HL-60 (cell line): ENCODE data around the gene TJP2.

Experiments used
- DNase-seq, 2 experiments: peaks; one replicate each; pipeline ENCODE4 v3.0.0-alpha.2; 2010 to 2020; ENCODE audit warnings: low read depth in 1 of 2, low spot score in 1 of 2
- H3K27ac ChIP-seq: fragments of 250-450 bp; sonication (Bioruptor Pico); replicated peaks from 2 replicates; pipeline ENCODE4 v1.5.1; 2020; ENCODE audit warnings: mild to moderate bottlenecking, moderate library complexity
- H3K27me3 ChIP-seq: fragments of 250-450 bp; sonication (Bioruptor Pico); 2 replicates; pipeline ENCODE4 v1.5.1; 2021; ENCODE audit warnings: mild to moderate bottlenecking, moderate library complexity; ENCODE audit not compliant: insufficient read depth, poor library complexity, severe bottlenecking
- H3K4me3 ChIP-seq: replicated peaks from 2 replicates; pipeline ENCODE4 v1.5.1; 2011; ENCODE audit warnings: mild to moderate bottlenecking, control low read depth, low read length; ENCODE audit not compliant: insufficient read depth
- GABPA ChIP-seq: IDR thresholded peaks from 2 replicates; pipeline ENCODE4 v1.6.1; 2012; ENCODE audit warnings: low read depth
- POLR2AphosphoS5 ChIP-seq: IDR thresholded peaks from 2 replicates; pipeline ENCODE4 v1.6.1; 2012; ENCODE audit warnings: low read depth
- SPI1 ChIP-seq: IDR thresholded peaks from 2 replicates; pipeline ENCODE4 v1.6.1; 2012; ENCODE audit warnings: low read depth, mild to moderate bottlenecking, borderline replicate concordance
- TF ChIP-seq, protein P1 (sequence below): IDR thresholded peaks from one replicate; pipeline ENCODE4 v1.5.1; 2011; ENCODE audit warnings: low read length, control low read depth, inconsistent platforms; ENCODE audit not compliant: insufficient read depth
- TF ChIP-seq, protein P2 (sequence below): IDR thresholded peaks from 2 replicates; pipeline ENCODE4 v1.6.1; 2012; ENCODE audit warnings: low read depth; ENCODE audit not compliant: insufficient replicate concordance

The TJP2 gene

DNA sequence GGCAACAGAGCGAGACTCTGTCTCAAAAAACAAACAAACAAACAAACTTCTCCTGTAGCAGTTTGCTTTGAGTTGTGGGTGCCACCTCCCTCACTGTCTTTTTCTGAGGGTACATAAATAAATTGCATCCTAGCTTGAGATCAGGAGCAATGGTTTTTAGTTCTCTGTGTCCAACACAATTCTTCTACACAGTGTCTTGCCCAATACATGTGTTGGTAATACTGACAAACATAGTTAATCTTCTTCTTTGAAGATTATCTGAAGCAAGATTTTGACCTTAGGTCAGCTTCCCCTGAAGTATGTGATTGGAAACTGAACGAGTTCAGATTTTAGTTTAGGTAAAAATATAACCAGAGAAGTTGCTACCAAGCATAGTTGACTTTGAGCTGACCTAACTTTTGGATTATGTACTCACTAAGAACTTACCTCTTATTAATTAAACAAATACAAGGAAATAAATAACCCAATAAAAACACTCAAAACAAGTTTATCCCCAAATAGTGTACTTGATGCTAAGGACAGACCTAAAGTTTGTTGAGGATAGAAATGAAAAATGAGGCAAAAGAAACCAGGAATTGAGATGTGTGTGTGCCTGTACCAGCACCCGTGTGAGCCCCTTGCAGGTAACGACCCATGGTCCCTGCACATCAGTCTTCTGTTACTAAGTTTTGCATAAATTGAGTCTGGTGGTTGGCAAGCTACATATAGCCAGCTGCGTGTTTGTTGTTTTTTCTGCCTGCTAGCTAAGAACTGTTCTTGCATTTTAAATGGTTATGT, 16.2 kb downstream of the TJP2 start:
- Histone ChIP-seq H3K27ac (no peak overlapping the region), H3K27me3 (no peaks in the 10 kb centered on the region), H3K4me3 (no peak overlapping the region)
- TF ChIP-seq SPI1, result no peak
- TF ChIP-seq, protein P1, sequence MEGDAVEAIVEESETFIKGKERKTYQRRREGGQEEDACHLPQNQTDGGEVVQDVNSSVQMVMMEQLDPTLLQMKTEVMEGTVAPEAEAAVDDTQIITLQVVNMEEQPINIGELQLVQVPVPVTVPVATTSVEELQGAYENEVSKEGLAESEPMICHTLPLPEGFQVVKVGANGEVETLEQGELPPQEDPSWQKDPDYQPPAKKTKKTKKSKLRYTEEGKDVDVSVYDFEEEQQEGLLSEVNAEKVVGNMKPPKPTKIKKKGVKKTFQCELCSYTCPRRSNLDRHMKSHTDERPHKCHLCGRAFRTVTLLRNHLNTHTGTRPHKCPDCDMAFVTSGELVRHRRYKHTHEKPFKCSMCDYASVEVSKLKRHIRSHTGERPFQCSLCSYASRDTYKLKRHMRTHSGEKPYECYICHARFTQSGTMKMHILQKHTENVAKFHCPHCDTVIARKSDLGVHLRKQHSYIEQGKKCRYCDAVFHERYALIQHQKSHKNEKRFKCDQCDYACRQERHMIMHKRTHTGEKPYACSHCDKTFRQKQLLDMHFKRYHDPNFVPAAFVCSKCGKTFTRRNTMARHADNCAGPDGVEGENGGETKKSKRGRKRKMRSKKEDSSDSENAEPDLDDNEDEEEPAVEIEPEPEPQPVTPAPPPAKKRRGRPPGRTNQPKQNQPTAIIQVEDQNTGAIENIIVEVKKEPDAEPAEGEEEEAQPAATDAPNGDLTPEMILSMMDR, result no peak
- TF ChIP-seq, protein P2, sequence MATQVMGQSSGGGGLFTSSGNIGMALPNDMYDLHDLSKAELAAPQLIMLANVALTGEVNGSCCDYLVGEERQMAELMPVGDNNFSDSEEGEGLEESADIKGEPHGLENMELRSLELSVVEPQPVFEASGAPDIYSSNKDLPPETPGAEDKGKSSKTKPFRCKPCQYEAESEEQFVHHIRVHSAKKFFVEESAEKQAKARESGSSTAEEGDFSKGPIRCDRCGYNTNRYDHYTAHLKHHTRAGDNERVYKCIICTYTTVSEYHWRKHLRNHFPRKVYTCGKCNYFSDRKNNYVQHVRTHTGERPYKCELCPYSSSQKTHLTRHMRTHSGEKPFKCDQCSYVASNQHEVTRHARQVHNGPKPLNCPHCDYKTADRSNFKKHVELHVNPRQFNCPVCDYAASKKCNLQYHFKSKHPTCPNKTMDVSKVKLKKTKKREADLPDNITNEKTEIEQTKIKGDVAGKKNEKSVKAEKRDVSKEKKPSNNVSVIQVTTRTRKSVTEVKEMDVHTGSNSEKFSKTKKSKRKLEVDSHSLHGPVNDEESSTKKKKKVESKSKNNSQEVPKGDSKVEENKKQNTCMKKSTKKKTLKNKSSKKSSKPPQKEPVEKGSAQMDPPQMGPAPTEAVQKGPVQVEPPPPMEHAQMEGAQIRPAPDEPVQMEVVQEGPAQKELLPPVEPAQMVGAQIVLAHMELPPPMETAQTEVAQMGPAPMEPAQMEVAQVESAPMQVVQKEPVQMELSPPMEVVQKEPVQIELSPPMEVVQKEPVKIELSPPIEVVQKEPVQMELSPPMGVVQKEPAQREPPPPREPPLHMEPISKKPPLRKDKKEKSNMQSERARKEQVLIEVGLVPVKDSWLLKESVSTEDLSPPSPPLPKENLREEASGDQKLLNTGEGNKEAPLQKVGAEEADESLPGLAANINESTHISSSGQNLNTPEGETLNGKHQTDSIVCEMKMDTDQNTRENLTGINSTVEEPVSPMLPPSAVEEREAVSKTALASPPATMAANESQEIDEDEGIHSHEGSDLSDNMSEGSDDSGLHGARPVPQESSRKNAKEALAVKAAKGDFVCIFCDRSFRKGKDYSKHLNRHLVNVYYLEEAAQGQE, result no peak
- no peak for TF ChIP-seq POLR2AphosphoS5
- TF ChIP-seq GABPA, result no peak
- DNase-seq, result no peak

DNA sequence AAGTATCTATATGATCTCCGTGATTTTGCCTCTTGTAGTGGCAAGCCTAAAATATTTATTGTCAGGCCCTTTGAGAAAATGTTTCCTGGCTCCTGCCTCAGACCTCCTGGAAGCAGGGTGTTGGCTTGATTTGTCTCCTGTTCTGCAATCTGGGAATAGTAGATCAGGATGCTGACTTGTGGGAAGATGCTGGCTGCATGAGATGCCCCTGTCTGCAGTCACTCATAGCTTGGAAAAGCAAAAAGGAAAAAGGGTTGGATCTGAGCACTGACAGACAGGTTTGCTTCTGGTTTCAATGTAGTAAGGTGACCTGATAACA, 16.7 kb downstream of the TJP2 start:
- no peak for DNase-seq
- no peak for TF ChIP-seq GABPA
- TF ChIP-seq, protein P1, result no peak
- TF ChIP-seq, protein P2, result no peak
- no peak for TF ChIP-seq SPI1
- TF ChIP-seq POLR2AphosphoS5, result no peak
- Histone ChIP-seq H3K4me3 (no peak overlapping the region), H3K27me3 (no peaks in the 10 kb centered on the region), H3K27ac (no peak overlapping the region)

DNA sequence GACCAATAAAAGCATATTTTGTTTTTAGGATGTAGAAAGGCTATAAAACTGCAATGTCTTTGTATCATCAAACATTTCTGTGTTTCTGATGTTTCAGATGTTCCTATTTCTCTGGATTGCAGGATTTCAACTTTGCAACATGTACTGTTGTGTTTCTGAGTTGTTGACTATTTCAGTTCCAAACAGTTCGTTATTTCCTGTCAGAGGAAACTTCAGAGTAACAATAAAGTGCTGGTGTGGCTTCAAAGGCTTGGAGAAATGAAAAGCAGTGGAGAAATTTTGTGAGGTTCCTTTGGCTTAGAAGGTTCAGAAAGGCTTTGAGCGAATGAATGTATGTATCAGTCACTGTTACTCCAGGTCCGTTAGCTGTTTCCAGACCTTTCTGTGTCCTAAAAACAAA, 17.2 kb downstream of the TJP2 start:
- no peak for DNase-seq
- H3K27me3 ChIP-seq, result no peaks in the 10 kb centered on the region
- TF ChIP-seq, protein P2, result no peak
- TF ChIP-seq SPI1 (no peak), POLR2AphosphoS5 (no peak), GABPA (no peak)
- TF ChIP-seq, protein P1, result no peak
- no peak overlapping the region for H3K27ac ChIP-seq
- H3K4me3 ChIP-seq, result no peak overlapping the region
